IPS DF 4.7 (cell line): ENCODE results near the gene NPHP4.

Source experiments
- DNase-seq: peaks from one replicate; pipeline ENCODE4 v3.0.0-alpha.2; 2013; ENCODE audit warnings: low spot score; ENCODE audit errors: extremely low read depth

NPHP4 gene

DNA sequence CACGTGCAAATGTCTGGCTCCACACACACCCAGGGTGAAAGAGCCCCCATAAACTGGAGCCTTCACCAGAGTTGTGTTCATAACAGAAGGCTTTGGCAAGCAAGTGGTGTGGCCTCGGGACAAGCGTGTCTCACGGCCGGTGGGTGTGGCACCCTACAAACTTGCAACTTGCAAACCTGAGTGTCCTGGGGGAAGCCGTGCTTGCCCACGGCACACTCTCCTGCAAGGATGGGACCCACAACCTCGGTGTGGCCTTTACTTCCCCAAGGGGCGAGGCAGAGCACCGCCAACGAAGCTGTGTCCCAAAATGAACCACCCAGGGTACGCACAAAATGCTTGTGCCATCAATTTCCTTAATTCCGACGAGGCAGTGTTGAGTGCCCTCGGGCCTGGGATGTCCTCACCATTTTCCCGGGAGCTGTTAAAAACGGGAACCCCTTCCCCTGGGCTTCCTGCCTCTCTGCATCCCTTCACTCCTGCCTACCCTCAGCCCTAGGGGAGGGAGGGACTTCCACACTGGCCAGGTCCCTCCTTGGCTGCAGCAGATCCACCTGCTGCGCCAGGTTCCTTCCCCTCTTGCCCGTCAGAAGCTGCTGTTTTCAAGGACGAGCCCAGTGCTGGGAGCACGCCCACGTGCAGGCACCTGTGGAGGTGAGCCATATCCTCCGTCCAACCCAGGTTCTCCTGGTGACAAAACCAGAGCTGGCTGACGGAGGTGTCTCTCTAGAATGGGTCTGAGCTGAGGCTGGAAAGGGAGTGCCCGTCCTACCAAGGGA, 111.4 kb downstream of the NPHP4 start:
- DNase-seq: no peak

DNA sequence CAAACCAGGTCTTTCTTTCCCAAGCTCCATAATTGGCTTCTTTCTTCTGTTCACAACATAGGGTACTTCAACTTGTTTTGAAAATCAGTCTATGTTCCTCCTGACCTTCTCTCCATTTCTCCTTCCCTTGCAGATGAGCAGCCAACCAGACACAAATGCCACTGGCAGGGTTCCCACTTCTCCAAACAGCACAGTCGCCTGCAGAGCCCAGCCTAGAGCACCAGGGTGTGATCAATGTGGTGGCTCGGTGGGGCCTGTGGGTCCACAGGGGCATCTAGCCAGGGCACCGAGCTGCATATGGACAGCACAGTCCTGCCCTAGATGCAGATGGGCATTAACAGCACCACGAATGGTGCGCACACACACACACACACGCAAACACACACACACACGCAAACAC, 112.8 kb downstream of the NPHP4 start:
- DNase-seq: no peak

DNA sequence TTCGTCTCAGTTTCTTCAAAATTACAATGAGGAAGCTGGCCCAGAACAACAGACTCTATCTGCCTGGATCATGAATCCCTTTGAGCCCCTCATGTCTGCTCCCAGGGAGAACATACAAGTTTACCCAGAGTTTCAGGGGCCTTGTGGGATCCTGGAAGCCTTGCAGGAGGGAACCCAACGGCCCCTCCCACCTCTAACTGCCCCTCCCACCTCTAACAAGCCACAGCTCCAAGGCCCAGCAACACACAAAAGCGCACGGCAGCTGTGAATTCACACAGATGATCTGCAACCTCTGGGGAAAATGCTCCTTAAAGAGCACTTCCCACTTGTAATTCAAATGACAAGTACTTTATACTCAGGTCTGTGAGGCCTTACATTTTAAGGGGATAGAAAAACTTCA, 113.3 kb downstream of the NPHP4 start:
- DNase-seq: no peak

DNA sequence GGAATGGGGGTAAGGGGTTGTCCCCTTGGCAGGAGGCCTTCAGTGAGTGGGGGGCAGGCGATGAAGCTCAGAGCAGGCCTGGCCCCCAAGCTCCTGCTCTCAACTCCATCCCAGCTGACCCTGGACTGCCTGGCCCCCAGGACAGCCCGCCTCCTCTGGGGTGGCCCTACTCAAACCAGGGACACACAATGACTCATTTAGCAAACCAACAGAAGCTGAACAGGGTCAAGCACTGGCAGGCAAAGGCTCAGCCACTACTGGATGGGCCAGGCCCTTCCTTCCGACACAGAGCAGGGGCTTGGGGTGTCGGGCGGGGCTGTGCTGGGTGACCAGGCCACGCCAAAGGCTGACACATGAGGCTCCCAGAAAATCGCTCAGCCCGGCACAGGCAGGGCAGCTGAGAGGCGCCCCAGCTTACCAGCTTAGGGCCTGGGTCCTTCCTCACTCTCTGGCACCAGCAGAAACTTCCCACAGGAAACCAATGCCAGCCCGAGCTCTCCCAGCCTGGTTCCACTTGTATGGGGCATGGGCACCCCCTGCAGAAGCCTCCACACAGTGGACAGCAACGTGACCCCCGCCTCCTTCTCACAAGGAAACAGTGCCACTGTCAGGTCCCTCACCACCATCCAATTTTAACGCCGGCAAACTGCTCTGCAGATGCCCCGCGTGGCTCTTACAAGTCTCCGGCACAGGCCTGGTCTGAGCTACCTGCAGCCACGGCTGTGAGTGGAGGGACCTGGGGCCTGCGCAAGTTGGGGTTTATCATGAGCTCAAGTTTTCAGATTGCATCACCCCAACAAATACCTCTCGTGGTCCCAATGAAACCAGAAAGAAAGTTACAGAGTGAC, 114.3 kb downstream of the NPHP4 start:
- DNase-seq: no peak

DNA sequence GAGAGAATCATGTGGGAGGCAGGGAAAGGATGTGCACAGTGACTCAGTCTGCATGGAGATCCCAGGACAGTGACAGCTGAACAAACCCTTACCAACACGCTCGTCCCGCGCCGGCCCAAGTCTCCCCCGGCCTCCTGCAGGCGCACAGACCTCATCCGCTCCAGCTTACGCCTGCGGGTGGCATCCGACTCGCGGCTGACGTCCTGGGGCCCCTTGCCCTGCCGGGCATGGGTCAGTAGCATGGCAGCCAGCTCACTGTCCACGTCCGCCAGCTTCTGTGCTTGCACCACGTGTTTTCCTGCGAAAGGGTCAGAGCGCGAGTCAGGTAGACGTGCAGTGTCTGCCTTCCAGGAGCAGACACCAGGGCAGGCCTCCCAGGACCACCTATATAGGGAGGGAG, 115.2 kb downstream of the NPHP4 start:
- no peak for DNase-seq

DNA sequence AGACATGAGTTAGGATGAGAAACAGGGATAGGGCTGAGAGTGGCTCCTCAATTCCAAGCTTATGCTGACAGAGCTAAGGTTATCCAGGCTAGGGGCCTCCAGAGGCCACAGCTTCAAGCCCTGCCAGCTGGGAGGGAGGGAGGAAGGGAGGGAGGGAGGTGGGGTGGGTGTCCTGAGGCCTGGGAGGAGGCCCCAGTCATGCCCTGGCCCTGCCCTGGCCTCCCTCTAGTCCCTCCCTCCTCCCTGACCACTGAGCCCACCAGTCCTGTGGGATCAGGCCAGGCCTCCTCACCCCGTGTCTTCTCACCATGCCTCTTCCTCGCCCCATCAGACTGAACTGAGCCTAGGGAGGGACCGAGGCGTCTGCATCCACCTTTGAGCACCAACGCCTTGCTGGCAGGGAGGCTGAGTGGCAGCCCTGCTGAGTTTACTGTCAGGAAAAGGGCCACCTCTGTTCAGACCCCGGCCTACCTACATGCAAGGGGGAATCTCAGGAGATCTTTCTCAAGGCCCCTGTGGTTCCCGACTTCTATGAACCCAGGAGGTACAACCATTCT, 116.1 kb downstream of the NPHP4 start:
- no peak for DNase-seq

DNA sequence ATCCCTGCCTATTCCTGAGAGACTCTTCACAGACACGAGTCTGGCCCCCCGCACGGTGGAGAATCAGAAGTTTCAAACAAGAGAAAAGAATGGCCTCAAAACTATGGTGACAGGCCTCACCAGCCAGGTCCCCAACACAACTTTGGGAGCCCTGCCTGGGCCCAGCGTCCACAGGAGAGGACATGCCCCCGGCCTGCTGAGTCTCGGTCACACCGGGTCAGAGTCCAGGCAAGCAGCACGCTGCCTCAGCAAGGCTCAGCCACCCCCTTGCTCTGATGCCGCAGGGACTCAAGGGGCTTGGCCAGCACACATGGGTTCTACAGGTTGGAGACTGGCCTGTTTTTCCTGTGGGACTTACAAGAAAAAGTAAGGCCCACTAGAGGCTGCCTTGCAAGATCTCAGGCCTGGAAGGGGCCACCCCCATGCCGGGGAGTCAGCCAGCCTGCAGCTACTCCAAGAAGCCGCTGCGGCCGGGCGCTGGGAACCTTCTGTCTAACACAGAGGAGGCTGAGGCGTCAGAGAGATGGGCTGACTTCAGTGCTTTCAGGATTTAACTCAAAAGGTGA, 116.8 kb downstream of the NPHP4 start:
- DNase-seq: no peak

DNA sequence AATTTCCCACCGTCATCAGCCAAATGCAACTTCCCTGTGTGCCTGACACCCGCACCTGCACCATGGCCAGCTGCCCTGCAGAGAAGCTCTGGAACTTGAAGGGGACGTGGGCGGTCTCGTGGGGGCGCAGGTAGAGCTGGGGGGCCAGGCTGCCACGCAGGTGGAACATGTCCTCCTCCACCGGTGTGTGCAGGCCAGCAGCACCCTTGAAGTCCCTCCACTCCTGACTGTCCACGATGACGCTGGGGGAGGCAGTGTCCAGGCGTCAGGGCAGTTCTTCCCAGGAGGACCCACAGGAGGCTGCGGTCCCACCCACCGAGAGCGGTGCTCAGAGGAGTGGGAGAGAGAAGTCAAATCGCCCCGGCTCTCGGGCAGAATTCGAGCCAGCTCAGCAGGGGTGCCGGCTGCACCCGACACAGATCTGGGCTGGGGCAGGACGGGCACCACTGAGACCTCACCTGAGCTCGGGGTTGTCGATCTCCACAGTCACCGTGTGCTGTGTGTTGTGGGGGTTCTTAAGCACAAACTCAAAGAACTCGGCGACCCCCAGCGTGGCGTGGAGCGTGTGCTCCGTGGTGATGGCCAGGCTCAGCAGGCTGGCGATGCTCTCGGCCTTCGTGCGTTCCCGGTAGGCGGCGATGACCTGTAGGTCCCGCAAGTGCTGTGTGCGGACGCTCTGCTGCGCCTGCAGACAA, 117.7 kb downstream of the NPHP4 start:
- DNase-seq: no peak

DNA sequence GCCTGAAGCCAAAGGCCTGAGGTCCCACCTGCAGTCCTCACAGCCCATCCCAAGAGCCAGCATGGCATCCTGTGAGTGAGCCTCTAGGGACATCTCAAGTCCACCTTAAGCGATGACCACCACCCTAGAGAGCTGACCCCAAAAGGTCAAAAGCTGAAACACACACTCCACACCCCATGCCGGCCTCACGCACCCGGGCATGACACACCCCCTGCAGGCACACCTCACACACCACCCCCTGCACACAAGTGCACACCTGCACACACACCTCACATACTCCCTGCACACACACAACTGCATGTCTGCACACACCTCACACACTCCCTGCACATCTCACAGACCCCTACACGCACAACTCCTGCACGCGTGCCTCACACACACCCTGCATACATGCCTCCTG, 118.7 kb downstream of the NPHP4 start:
- no peak for DNase-seq

DNA sequence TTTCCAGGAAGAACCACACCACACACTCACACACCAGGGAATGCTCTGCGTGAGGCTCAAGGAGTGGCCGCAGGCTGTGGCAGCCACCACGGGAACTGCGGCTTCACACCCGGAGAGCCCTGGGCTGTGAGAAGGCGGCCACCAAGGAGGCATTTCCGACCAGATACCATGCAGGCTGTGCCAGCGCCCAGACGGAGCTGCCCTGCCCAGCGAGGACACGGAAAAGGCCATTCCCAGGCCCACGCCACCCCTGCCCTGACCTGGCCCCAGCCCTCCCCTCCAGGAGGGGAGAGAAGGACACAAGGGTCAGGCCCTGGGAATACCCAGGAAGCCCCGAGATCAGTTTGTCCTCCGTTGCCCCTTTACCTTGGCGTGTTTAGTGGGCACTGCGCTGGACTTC, 119.3 kb downstream of the NPHP4 start:
- DNase-seq: no peak

DNA sequence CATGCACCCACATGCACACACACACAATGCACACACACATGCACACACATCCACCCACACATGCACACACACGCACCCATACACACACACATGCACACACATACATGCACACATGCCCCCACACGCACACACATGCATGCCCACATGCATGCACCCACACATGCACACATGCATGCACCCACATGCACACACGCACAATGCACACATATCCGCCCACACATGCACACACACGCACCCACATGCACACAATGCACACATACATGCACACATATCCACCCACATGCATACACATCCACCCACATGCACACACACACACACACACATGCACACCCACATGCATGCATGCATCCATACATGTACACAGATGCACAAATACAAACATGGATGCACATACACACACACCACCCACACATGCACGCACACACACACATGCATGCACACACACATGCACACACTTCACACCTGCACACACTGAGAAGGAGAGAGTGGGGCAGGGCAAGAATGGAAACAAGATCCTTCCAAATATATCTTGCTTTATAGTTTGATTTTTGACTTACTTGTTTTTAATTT, 123.2 kb downstream of the NPHP4 start:
- no peak for DNase-seq

DNA sequence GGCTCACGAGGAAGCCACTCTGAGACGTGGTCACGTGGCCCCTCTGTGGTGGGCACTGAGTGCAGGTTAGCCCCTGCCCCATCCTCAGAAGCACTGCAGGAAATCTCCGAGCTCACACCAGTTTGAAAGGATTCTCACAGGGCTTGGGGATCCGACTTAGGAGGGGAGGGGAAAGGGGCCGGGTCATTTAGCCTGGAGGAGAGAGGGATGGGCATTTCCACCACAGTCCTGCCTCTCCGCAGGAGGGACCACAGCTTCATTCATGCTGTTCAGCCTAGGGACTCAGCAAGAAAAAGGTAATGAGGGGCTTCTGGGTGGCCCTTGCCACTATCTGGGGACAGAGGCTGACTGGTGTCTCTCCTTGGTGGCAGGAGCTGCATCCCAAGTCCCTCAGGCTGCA, 126.5 kb downstream of the NPHP4 start:
- DNase-seq: no peak

DNA sequence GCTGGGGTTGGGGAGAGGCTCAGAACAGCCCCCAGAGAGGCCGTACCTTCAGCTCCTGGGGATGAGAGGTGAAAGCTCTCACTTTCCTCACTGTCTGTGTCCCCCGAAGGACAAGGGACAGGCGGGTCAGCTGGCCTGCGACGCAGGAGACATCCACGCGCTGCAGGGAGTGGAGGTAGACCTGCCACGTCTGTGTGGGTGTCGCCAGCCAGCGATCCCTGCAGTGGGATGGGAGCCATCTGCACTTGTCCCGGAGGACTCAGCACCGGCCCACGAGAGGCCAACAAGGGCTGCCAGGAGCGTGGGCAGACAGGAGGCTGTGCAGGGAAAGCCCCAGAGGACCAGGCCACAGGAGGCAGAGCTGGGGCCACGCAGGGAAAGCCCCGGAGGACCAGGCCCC, 127.2 kb downstream of the NPHP4 start:
- DNase-seq: no peak

DNA sequence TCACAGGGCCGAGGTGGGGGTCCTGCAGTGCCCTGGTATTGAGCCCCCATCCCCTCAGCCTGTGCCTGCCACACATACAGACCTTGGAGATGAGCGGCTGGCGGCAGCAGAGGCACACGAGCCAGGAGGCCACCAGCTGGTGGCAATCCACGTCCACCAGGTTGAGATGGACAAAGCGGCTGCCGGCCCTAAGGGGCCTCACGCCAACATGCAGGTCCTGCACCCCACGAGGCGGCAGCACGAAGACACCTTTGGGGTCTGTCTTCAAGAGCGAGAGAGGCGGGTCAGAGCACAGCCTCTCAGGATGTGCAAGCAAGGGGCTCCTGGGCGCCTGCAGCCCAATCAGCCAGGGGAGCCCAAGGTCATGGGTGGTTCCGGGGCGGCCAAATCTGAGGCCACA, 128.0 kb downstream of the NPHP4 start:
- DNase-seq: no peak

DNA sequence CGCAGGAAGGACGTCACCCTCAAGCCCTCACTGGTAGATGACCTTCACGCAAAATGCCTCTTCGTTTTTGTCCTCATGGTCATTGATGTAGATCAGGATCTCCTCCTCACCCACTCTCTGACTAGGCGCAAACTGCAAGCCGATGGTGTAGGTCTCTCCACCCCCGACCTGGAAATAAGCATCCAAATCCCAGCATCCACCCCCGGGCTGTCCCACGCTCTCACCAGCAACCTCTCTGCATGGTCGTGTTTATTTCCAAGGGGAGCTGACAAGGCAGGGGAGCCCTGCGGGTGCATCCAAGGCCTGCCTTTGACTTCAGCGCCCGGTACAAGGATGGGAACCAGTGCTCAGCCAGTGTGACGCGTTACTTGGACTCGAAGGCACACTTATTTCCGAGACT, 129.0 kb downstream of the NPHP4 start:
- DNase-seq: no peak

DNA sequence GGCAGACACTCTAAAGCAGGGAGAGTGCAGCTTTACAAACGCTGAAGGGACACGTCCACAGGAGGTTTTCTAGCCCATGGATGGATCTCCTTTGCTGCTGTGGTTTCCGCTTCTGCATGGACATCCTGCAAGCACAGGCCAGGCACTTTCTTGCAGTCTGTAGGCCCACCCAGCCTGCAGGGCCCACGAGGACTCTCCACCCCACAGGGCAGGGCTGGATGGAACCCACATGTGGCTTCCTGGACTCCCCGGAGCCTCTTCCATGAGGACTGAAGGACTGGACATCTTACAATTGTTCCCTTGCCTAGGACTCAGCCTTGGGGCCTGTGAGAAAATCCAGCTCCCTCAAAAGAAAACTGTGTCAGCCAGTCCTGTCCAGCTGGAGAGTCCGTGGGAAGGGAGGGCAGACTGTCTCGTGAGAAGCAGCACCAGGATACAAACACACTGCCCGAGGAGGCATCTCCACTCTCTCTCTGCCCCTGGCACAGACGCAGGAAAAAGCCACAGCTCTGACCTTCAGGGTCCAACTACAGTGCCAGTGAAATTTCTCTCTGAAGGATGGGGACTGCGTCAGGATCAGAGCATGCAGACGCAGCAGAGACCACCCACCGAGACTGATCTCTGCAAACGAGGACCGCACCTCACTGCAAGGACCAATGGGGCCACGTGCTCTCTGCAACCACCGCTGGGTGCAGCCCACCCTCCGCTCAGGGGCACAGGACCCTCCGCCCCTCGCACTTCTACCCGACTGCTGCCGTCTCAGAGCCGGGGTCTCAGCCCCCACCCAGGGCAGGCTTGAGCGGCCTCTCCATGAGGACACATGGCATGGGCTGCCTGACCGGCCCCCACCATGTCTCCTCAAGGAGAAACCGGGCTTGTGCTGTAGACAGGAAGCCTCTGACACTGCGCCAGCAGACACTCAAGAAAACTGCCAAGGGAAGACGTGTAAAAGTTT, 130.1 kb downstream of the NPHP4 start:
- DNase-seq: no peak

DNA sequence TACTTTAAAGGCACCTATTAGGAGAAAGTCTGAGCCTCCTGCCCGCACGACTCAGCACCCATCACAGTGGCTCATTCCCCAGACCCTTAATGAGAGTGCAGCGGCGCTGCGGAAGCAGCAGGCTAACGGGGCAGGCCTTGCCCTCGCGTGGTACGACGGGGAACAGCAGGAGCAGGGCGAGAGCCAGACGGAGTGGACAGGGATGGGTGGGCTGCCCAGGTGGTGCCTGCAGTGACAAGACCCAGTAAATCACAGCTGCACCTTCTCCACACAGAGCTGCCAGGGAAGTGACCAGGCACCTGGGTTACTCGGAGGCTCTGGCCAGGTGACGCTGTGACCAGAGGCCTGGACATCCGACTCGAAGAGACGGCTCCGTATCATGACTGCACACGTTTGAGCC, 131.9 kb downstream of the NPHP4 start:
- no peak for DNase-seq

DNA sequence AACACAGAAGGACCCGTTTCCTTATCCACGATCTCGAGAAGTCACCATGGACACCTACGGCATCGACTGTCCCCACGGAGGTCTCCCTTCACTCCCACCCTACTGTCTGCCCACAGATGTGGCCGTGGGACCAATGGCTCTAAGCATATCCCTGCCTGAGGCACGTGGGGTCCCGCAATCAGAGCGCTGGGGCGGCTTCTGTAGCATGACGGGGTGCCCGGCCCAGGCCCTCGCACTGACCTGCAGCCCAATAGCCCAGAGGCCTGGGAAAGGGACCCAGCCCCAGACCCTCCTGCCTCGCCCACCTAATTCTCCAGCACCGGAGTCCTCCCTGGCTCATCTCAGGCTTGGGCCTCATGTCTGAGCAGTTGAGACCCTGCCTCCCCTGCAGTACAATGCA, 132.5 kb downstream of the NPHP4 start:
- DNase-seq: no peak

DNA sequence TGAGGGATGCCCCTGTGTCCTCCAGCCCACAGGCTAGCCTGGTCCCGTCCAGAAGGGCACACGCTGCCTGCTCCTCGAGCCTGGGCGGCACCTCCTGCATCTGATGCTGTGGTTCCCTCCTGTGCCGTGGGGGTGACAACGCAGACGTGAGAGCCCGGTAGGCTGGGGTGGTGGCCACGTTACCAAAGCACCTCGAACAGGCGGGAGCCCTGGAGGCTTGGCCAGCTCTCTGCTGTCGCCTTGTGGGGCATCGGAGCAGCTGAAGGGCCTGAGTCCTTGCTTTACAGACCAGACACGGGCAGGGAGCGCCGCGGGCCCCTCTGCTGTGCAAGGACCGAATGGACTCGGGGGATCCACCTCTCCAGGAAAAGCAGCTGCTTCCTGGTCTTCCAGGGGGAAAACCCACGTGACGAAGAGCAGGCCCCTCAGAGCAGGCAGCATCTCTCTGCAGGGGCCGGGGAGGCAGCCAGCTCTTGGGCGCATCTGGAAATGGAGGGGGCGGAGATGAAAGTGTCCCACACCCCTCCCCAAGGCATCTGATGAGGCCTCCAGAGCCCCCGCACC, 133.3 kb downstream of the NPHP4 start:
- DNase-seq: no peak

DNA sequence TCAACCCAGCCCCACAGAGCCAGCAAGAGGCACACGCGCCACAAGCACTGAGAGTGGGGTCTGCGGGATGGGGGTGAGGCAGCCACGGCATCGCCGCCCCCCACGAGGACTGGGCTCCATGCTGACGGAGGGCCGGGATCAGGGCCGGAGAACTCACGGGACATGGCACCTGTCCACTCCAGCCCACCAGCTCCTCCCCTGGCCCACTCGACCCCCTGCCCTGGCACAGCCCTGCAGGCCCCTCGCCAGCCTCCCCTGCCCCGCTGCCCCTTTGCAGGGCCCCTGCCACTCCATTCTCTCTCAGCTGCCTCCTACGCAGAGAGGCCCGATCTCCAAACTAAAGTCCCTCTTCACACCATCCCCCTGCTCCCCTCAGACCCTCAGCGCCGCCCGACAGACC, 134.0 kb downstream of the NPHP4 start:
- no peak for DNase-seq
